Esophagus muscularis mucosa (tissue), 4 donors: ENCODE data around the gene GDA. TPM values are rescaled to one million over a fixed set of nuclear protein-coding genes. Genes with fewer than 3 reads are reported as not detected.

Experiments used
- DNase-seq: peaks from one replicate; pipeline ENCODE4 v3.0.0-alpha.2; 2017; ENCODE audit errors: extremely low spot score
- H3K27ac ChIP-seq, 4 donors: fragments of 200-600 bp; sonication (generic); replicated peaks in 1 of 4; 1 replicate in 3 of 4; 2 replicates in 1 of 4; pipeline ENCODE4 v1.5.1; 2016 to 2019; ENCODE audit warnings: mild to moderate bottlenecking in 1 of 4
- H3K27me3 ChIP-seq, 4 donors: fragments of 200-600 bp; sonication (generic); one replicate each; pipeline versions ENCODE4 v1.5.1 to v1.6.0; 2016 to 2019
- H3K36me3 ChIP-seq, 4 donors: fragments of 200-600 bp; sonication (generic); one replicate each; pipeline ENCODE4 v1.5.1; 2016 to 2019
- H3K4me1 ChIP-seq, 4 donors: fragments of 200-600 bp; sonication (generic); one replicate each; pipeline ENCODE4 v1.5.1; 2016 to 2019
- H3K4me3 ChIP-seq, 4 donors: fragments of 200-600 bp; sonication (generic); 1 replicate in 2 of 4; 2 replicates in 2 of 4; pipeline ENCODE4 v1.5.1; 2016 to 2019; ENCODE audit warnings: mild to moderate bottlenecking in 4 of 4, moderate library complexity in 1 of 4
- H3K9me3 ChIP-seq, 4 donors: fragments of 200-600 bp; sonication (generic); 1 replicate in 3 of 4; 2 replicates in 1 of 4; pipeline ENCODE4 v1.5.1; 2016 to 2019
- EP300 ChIP-seq: sonication (generic); formaldehyde crosslinking; IDR thresholded peaks from one replicate; pipeline ENCODE4 v1.6.1; 2017; ENCODE audit warnings: antibody characterized with exemption
- POLR2A ChIP-seq: fragments of 450-650 bp; IDR thresholded peaks from one replicate; pipeline ENCODE4 v1.6.1; 2017; ENCODE audit warnings: antibody characterized with exemption, moderate library complexity, mild to moderate bottlenecking, low read depth
- POLR2AphosphoS5 ChIP-seq, 2 donors: sonication (generic); formaldehyde crosslinking; IDR thresholded peaks; one replicate each; pipeline ENCODE4 v1.6.1; 2017; ENCODE audit warnings: antibody characterized with exemption in 2 of 2
- WGBS: methylation state at CpG from one replicate; pipeline ENCODE4 v1.1.5; 2018; 5-methylcytosine and 5-hydroxymethylcytosine counted together
- intact Hi-C: fragments of 100-400 bp; cut with DNase I; formaldehyde crosslinking; loops from one replicate; pipeline ENCODE4 v1.15.1; 2023
- total RNA-seq, 4 donors: library from RNA; depleted of rRNA; stranded (reverse); fragments of >200 nt; gene quantifications; one replicate each; pipeline versions ENCODE4 v1.1.0 to v1.2.1, GENCODE V29; 2016
- TF ChIP-seq, protein P1 (sequence below), 3 experiments: fragments of 200-600 bp in 2 of 3; fragments of 450-650 bp in 1 of 3; sonication (generic) in 2 of 3; IDR thresholded peaks; one replicate each; pipeline ENCODE4 v1.5.1; 2017 to 2019; ENCODE audit warnings: antibody characterized with exemption in 3 of 3, mild to moderate bottlenecking in 2 of 3, moderate library complexity in 1 of 3

Gene GDA
- total RNA-seq, 4 donors from 2014 or later = not detected

DNA sequence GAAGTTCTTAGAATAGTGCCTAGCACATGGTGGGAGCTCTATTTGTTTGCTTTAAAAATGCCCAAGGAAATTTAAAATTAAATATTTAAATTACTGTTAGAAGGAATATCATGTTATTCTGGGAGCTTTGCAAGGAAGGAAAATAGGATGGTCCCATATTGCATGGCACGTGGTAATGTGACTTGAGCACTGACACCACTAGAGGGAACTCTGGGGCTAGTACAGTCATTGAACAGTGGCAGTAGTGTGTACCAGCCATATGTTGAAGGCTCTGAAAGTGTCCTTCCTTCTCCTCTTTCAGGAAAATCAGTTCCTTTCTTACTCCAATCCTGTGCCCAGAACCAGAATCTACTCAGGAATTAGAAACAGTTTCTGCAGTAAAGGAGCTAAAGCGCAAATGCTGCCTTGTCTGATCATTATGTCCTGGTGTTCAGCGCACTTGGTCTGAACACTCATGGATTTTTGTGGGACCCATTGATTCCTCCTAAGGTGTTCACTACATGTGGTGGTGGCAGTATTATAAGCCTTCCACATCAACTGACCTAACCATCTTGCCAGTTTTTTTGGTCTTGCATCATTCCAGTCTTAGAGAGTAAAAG is 54.1 kb downstream of the GDA start:
- Histone ChIP-seq H3K9me3 (no peaks in the 10 kb centered on the region), H3K27me3 (no peaks in the 10 kb centered on the region), H3K27ac (no peak overlapping the region), H3K4me3 (no peak overlapping the region), H3K36me3 (no peaks in the 10 kb centered on the region), H3K4me1 (no peaks in the 10 kb centered on the region)
- DNase-seq = no peak
- no peak for TF ChIP-seq EP300
- TF ChIP-seq, protein P1, sequence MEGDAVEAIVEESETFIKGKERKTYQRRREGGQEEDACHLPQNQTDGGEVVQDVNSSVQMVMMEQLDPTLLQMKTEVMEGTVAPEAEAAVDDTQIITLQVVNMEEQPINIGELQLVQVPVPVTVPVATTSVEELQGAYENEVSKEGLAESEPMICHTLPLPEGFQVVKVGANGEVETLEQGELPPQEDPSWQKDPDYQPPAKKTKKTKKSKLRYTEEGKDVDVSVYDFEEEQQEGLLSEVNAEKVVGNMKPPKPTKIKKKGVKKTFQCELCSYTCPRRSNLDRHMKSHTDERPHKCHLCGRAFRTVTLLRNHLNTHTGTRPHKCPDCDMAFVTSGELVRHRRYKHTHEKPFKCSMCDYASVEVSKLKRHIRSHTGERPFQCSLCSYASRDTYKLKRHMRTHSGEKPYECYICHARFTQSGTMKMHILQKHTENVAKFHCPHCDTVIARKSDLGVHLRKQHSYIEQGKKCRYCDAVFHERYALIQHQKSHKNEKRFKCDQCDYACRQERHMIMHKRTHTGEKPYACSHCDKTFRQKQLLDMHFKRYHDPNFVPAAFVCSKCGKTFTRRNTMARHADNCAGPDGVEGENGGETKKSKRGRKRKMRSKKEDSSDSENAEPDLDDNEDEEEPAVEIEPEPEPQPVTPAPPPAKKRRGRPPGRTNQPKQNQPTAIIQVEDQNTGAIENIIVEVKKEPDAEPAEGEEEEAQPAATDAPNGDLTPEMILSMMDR (IDR thresholded peaks at IDR 0.05) = no peak
- TF ChIP-seq POLR2AphosphoS5 (IDR thresholded peaks at IDR 0.05) = no peak
- no peak for TF ChIP-seq POLR2A
- intact Hi-C loops = no loop called here
- WGBS = 69% methylated on average over 3 of the region's 3 CpGs

DNA sequence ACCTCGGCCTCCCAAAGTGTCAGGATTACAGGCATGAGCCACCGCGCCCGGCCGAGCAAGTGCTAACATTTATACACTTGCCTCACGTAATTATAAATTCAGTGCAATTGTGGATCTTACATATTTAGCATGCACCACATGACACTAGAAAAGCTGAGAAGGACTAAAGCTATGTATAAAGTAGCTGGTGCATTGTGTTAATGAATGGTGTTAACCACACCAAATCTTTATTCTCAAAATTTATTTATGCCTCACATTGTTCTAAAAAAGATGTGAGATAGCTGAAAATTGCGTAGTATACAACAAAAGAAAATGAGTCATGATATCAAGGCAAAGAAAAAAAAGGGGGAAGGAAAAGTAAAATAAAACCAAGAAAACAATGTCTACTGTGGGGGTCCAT is 54.8 kb downstream of the GDA start:
- H3K27ac ChIP-seq = no peak overlapping the region
- no peaks in the 10 kb centered on the region for H3K36me3 ChIP-seq
- TF ChIP-seq EP300 = no peak
- TF ChIP-seq POLR2AphosphoS5 (IDR thresholded peaks at IDR 0.05) = no peak
- TF ChIP-seq, protein P1 (IDR thresholded peaks at IDR 0.05) = no peak
- TF ChIP-seq POLR2A = no peak
- DNase-seq = no peak
- no peaks in the 10 kb centered on the region for H3K4me1 ChIP-seq
- no peaks in the 10 kb centered on the region for H3K9me3 ChIP-seq
- intact Hi-C loops = no loop called here
- 86% methylated on average over 7 of the region's 7 CpGs for WGBS
- no peak overlapping the region for H3K4me3 ChIP-seq
- no peaks in the 10 kb centered on the region for H3K27me3 ChIP-seq

DNA sequence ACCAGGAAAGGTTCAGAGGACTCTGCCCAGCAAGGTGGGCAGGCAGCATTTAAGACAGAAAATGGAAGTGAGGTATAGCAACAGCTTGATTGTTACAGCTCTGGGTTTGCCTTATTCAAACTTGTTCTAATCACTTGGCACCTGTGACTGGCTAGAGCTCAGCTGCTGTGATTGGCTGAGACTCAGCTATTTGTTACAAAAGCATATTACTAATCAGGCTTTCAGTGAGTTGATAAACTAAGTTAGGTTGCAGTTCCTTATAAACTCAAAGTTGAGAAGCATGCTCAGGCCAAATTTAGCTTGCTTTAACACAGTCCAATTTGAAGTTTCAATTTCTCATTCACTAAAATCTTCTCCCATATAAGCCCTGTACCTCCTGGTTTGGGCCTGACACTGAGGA is 56.3 kb downstream of the GDA start:
- H3K4me1 ChIP-seq = no peaks in the 10 kb centered on the region
- no peak overlapping the region for H3K4me3 ChIP-seq
- H3K27me3 ChIP-seq = no peaks in the 10 kb centered on the region
- DNase-seq = peak; percentile 70
- intact Hi-C loops = no loop called here
- no peaks in the 10 kb centered on the region for H3K9me3 ChIP-seq
- H3K36me3 ChIP-seq = no peaks in the 10 kb centered on the region
- H3K27ac ChIP-seq = no peak overlapping the region
- TF ChIP-seq, protein P1 (IDR thresholded peaks at IDR 0.05) = no peak
- no peak for TF ChIP-seq POLR2AphosphoS5 (IDR thresholded peaks at IDR 0.05)
- TF ChIP-seq POLR2A = no peak
- no peak for TF ChIP-seq EP300

DNA sequence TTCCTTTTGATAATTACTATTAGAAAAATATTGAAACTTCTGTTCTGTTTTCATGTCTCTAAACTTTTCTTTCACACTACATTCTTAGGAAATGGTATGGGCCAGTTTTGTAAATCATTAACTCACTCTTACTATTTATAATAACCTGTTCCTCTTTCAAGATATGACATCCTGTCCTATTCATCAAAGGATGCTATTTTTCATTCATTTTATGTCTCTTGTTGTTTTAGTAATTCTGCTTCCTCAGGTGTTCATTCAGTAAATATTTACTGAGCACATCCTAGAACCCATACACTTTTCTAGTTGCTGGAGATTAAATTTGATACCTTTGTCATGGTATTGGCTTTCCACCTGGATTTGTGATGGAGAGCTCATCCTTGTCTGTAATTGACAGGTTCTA is 58.0 kb downstream of the GDA start:
- no peaks in the 10 kb centered on the region for H3K36me3 ChIP-seq
- DNase-seq = no peak
- intact Hi-C loops = no loop called here
- TF ChIP-seq POLR2AphosphoS5 (IDR thresholded peaks at IDR 0.05) (no peak), POLR2A (no peak), EP300 (no peak)
- TF ChIP-seq, protein P1 (IDR thresholded peaks at IDR 0.05) = no peak
- peaks cover 0 to 4% (median 0%) of the 10 kb centered on the region in 4 donors for H3K27me3 ChIP-seq
- no peak overlapping the region for H3K27ac ChIP-seq
- H3K4me1 ChIP-seq = no peaks in the 10 kb centered on the region
- H3K4me3 ChIP-seq = no peak overlapping the region
- H3K9me3 ChIP-seq = no peaks in the 10 kb centered on the region

DNA sequence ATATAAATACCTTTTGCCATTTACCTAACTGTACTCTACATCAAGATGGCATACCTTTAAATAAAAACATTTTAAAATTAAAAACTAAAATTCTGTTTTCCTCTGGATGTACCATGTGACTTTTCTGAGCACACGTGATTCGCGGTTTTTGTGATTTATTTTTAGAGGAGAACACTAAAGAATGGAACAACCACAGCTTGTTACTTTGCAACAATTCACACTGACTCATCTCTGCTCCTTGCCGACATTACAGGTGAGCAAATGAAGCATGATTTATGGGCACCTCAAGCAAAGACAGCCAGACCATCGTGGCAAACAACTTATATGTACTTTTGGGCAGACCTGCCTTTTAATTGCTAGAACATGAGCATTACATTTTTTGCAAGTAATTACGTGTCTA is 61.3 kb downstream of the GDA start:
- intact Hi-C loops = no loop called here
- H3K4me3 ChIP-seq = no peak overlapping the region
- no peak for DNase-seq
- no peak overlapping the region for H3K27ac ChIP-seq
- H3K36me3 ChIP-seq = no peaks in the 10 kb centered on the region
- peaks cover 0 to 4% (median 0%) of the 10 kb centered on the region in 4 donors for H3K27me3 ChIP-seq
- 76% methylated on average over 6 of the region's 6 CpGs for WGBS
- TF ChIP-seq EP300 (no peak), POLR2AphosphoS5 (IDR thresholded peaks at IDR 0.05) (no peak)
- TF ChIP-seq, protein P1 (IDR thresholded peaks at IDR 0.05) = no peak
- H3K4me1 ChIP-seq = no peaks in the 10 kb centered on the region
- H3K9me3 ChIP-seq = no peaks in the 10 kb centered on the region
